ENCODE data around the gene RFX8.
A peak's percentile ranks its signal among the peaks of the same experiment; 100 is the strongest.
"Not testable (repeated sequence)": the region's sequence is repeated elsewhere in the genome, so short reads cannot be mapped to it uniquely, and the experiment has no call there.

Gene RFX8

GRCh38 chr2:101474731-101475384 is at the start of gene RFX8:
Gene RFX8 (minus strand): TSS chr2:101475112. CDS start chr2:101466848, 8,264 bp downstream.
- peak within 1 kb of the TSS; percentile 9 for H3K27ac Mint-ChIP-seq
- DNase-seq, result peak; percentile 25
- H3K4me1 Mint-ChIP-seq, result peaks cover 6 to 11% of the 10 kb centered on the region in 2 donors
- H3K27me3 Mint-ChIP-seq, result peaks cover 23 to 35% of the 10 kb centered on the region in 2 donors
- H3K4me3 Mint-ChIP-seq, result peak within 1 kb of the TSS; percentile 75 to 82
- no peaks in the 10 kb centered on the region for H3K36me3 Mint-ChIP-seq
- H3K9me3 Mint-ChIP-seq, result no peaks in the 10 kb centered on the region
- ATAC-seq (replicated peaks), result peak; percentile 87 to 89

DNA sequence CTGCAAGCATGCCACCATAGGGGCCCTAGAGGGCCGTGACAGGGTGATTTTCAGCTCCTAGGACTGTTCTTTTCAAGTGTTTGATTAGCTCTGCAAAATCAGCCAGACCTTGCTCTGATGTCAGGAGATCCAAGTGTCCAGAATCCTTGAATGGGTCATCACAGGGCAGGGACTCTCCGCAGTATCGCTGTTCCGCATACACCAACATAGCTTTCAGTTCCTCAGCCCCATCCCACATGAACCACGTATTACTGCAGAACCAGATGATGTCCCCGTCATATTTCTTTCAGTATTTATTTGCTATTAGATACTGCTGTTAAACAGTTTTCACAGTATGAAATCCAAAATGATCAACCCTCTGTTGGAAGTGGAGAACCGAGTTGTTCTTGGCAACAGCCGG is 46.6 kb upstream of the RFX8 start:
- Mint-ChIP-seq H3K4me1 (peaks cover 17 to 46% of the 10 kb centered on the region in 2 donors), H3K4me3 (no peak overlapping the region), H3K9me3 (peaks cover 5 to 6% of the 10 kb centered on the region in 2 donors), H3K27ac (no peak overlapping the region), H3K27me3 (peaks cover 7 to 11% of the 10 kb centered on the region in 2 donors), H3K36me3 (peaks cover 3 to 6% of the 10 kb centered on the region in 2 donors)
- ATAC-seq (replicated peaks) (peak; percentile 80 to 90), DNase-seq (peak; percentile 11)

DNA sequence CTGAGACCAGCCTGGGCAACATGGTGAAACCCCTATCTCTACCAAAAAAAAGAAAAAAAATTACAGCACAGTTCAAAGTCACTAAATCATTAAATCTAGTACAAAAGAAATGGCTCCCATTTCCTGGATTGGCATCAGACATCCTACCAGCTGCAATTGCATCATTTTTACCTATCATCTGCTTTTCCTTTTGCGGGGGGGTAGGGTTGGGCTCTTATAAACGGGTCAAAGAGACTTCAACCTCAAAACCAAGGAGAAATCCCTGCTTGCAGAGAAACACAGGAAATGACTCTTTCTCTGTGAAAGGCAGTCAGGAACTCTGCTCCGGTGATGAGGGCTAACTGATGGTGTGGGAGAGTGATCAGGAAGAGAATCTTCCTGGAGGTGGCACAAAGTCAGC is 45.3 kb upstream of the RFX8 start:
- DNase-seq (no peak), ATAC-seq (replicated peaks) (no peak)
- Mint-ChIP-seq H3K4me1 (peaks cover 17 to 46% of the 10 kb centered on the region in 2 donors), H3K27ac (peak overlapping the region; percentile 65), H3K27me3 (peaks cover 5 to 8% of the 10 kb centered on the region in 2 donors), H3K9me3 (peaks cover 6% of the 10 kb centered on the region in 2 donors), H3K36me3 (peaks cover 3 to 6% of the 10 kb centered on the region in 2 donors), H3K4me3 (no peak overlapping the region)

GRCh38 chr2:101518578-101519492 is 43.9 kb upstream of the RFX8 start:
- no peak for DNase-seq

GRCh38 chr2:101517758-101518271 is 42.9 kb upstream of the RFX8 start:
- peaks cover 9 to 13% of the 10 kb centered on the region in 2 donors for H3K9me3 Mint-ChIP-seq
- H3K4me1 Mint-ChIP-seq, result peaks cover 17 to 51% of the 10 kb centered on the region in 2 donors
- ATAC-seq (replicated peaks), result no peak
- H3K27me3 Mint-ChIP-seq, result peaks cover 8 to 9% of the 10 kb centered on the region in 2 donors
- peaks cover 6 to 14% of the 10 kb centered on the region in 2 donors for H3K36me3 Mint-ChIP-seq
- DNase-seq, result no peak
- no peak overlapping the region for H3K27ac Mint-ChIP-seq
- no peak overlapping the region for H3K4me3 Mint-ChIP-seq

More at GRCh38 chr2:101518578-101519492, 43.9 kb upstream of the RFX8 start:
- Mint-ChIP-seq H3K9me3 (peaks cover 9 to 10% of the 10 kb centered on the region in 2 donors), H3K4me3 (peak overlapping the region in 1 of 2 donors; percentile 38), H3K36me3 (peaks cover 6 to 10% of the 10 kb centered on the region in 2 donors), H3K27me3 (peaks cover 5 to 8% of the 10 kb centered on the region in 2 donors), H3K27ac (no peak overlapping the region), H3K4me1 (peaks cover 17 to 51% of the 10 kb centered on the region in 2 donors)
- ATAC-seq (replicated peaks), result peak; percentile 37 to 59

GRCh38 chr2:101516823-101517690 is 42.1 kb upstream of the RFX8 start:
- peak; percentile 45 to 51 for ATAC-seq (replicated peaks)
- Mint-ChIP-seq H3K27me3 (peaks cover 8 to 9% of the 10 kb centered on the region in 2 donors), H3K4me1 (peaks cover 17 to 51% of the 10 kb centered on the region in 2 donors), H3K4me3 (no peak overlapping the region), H3K36me3 (peaks cover 6 to 14% of the 10 kb centered on the region in 2 donors), H3K27ac (peak overlapping the region; percentile 14), H3K9me3 (peaks cover 9 to 13% of the 10 kb centered on the region in 2 donors)
- no peak for DNase-seq

DNA sequence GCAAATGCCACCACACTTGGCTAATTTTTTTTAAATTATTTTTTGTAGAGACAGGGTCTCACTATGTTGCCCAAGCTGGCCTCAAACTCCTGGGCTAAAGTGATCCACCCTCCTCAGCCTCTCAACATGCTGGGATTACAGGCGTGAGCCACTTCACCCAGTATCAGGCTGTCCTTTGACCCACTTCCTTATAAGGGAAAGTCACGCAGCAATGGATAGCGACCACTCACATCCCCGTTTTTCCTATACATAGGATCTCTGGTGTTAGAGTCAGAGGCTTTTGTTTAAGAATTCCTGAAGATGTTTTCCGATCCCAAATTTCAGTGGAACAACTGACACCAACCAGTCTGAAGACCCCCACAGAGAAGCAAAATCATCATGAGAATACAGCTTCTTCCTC is 41.4 kb upstream of the RFX8 start:
- no peak for DNase-seq
- Mint-ChIP-seq H3K27me3 (peaks cover 8 to 9% of the 10 kb centered on the region in 2 donors), H3K4me1 (peaks cover 13 to 46% of the 10 kb centered on the region in 2 donors), H3K36me3 (peaks cover 6 to 14% of the 10 kb centered on the region in 2 donors), H3K27ac (no peak overlapping the region), H3K4me3 (no peak overlapping the region), H3K9me3 (peaks cover 9 to 13% of the 10 kb centered on the region in 2 donors)
- no peak for ATAC-seq (replicated peaks)

GRCh38 chr2:101515477-101515876 is 40.6 kb upstream of the RFX8 start:
- Mint-ChIP-seq H3K4me1 (peaks cover 11 to 42% of the 10 kb centered on the region in 2 donors), H3K4me3 (no peak overlapping the region), H3K27ac (no peak overlapping the region), H3K36me3 (peaks cover 6 to 14% of the 10 kb centered on the region in 2 donors), H3K27me3 (peaks cover 8 to 9% of the 10 kb centered on the region in 2 donors), H3K9me3 (peaks cover 9 to 13% of the 10 kb centered on the region in 2 donors)
- ATAC-seq (replicated peaks) (no peak), DNase-seq (no peak)

DNA sequence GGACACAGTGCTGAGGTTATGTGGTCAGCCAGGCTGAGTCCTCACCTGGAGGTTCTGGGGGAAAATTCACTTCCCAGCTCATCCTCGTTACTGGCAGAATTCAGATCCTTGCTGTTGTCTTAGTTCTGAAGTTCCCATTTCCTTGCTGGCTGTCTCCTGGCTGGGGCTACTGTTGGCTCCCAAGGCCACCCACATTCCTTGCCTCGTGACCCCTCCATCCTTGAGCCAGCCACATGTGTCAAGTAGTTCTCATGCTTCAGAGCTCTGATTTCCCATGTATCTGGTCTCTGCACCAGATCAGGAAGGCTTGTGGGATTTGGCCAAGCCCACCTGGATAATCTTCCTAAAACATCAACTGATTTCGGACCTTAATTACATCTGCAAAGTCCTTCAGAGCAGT is 38.1 kb upstream of the RFX8 start:
- Mint-ChIP-seq H3K9me3 (peaks cover 9 to 13% of the 10 kb centered on the region in 2 donors), H3K27me3 (peaks cover 8 to 9% of the 10 kb centered on the region in 2 donors), H3K36me3 (peaks cover 6 to 14% of the 10 kb centered on the region in 2 donors), H3K4me3 (no peak overlapping the region), H3K4me1 (peaks cover 7 to 20% of the 10 kb centered on the region in 2 donors), H3K27ac (no peak overlapping the region)
- DNase-seq, result no peak
- no peak for ATAC-seq (replicated peaks)

- no peak overlapping the region for H3K4me3 Mint-ChIP-seq
- ATAC-seq (replicated peaks) (no peak), DNase-seq (no peak)
- H3K36me3 Mint-ChIP-seq, result peaks cover 3 to 8% of the 10 kb centered on the region in 2 donors
- H3K27ac Mint-ChIP-seq, result no peak overlapping the region
- peaks cover 3 to 11% of the 10 kb centered on the region in 2 donors for H3K4me1 Mint-ChIP-seq
- H3K9me3 Mint-ChIP-seq, result peaks cover 3 to 8% of the 10 kb centered on the region in 2 donors
- peaks cover under 1 to 3% of the 10 kb centered on the region in 2 donors for H3K27me3 Mint-ChIP-seq
These were observed 36.5 kb upstream of the RFX8 start for GRCh38 chr2:101511381-101511780.

GRCh38 chr2:101509499-101510284 is 34.8 kb upstream of the RFX8 start:
- peaks cover 0 to 3% of the 10 kb centered on the region in 2 donors for H3K27me3 Mint-ChIP-seq
- ATAC-seq (replicated peaks), result no peak
- peaks cover 3 to 7% of the 10 kb centered on the region in 2 donors for H3K36me3 Mint-ChIP-seq
- H3K4me3 Mint-ChIP-seq, result no peak overlapping the region
- H3K9me3 Mint-ChIP-seq, result peaks cover 3 to 6% of the 10 kb centered on the region in 2 donors
- peaks cover 3 to 9% of the 10 kb centered on the region in 2 donors for H3K4me1 Mint-ChIP-seq
- DNase-seq, result no peak
- H3K27ac Mint-ChIP-seq, result no peak overlapping the region

GRCh38 chr2:101508636-101509035 is 33.7 kb upstream of the RFX8 start:
- no peak overlapping the region for H3K27ac Mint-ChIP-seq
- peaks cover 3 to 5% of the 10 kb centered on the region in 2 donors for H3K4me1 Mint-ChIP-seq
- ATAC-seq (replicated peaks), result no peak
- DNase-seq, result no peak
- H3K4me3 Mint-ChIP-seq, result no peak overlapping the region
- peaks cover 0 to 3% of the 10 kb centered on the region in 2 donors for H3K9me3 Mint-ChIP-seq
- peaks cover 0 to 3% of the 10 kb centered on the region in 2 donors for H3K27me3 Mint-ChIP-seq
- peaks cover 0 to 4% of the 10 kb centered on the region in 2 donors for H3K36me3 Mint-ChIP-seq

GRCh38 chr2:101505276-101505675 is 30.4 kb upstream of the RFX8 start:
- H3K36me3 Mint-ChIP-seq; H3K27ac Mint-ChIP-seq; H3K27me3 Mint-ChIP-seq; DNase-seq; H3K4me3 Mint-ChIP-seq; ATAC-seq (replicated peaks); H3K9me3 Mint-ChIP-seq: not testable (repeated sequence)
- H3K4me1 Mint-ChIP-seq, result peaks cover 6 to 19% of the 10 kb centered on the region in 2 donors
